ENCODE data around the gene DNAJC15. TPM values are rescaled to one million over a fixed set of nuclear protein-coding genes. Genes with fewer than 3 reads are reported as not detected.
A peak's percentile ranks its signal among the peaks of the same experiment; 100 is the strongest.
"Not testable (repeated sequence)": the region's sequence is repeated elsewhere in the genome, so short reads cannot be mapped to it uniquely, and the experiment has no call there.

The DNAJC15 gene
- total RNA-seq, 4 donors from 2014 or later = 11.0 to 18.3 (median 12.5) TPM

DNA sequence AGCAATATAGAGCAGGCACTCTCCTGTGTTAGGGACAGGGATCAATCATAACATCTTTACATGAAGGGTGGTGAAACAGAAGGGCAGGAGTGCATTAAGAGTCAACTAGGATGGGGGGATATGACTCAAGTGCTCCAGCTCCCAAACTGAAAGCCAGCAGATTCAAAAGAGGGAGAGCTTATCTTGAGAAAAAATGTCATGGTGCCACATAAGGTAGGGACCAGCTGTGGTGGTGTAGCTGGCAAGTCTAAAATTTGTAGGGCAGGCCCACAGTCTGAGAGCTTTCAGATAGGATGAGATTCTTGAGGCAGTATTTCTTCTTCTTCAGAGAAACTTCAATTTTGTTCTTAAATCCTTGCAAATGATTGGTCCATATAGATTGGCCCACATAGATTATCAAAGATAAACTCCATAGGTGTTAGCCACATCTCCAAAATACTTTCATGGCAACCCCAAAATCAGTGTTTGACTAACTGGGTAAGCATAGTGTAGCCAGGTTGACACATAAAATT, 19.1 kb downstream of the DNAJC15 start:
- Histone ChIP-seq H3K4me3 (replicated peaks in 1 of 3) (no peak overlapping the region), H3K4me1 (peaks cover 3 to 21% of the 10 kb centered on the region in 2 donors), H3K36me3 (no peaks in the 10 kb centered on the region), H3K27me3 (no peaks in the 10 kb centered on the region), H3K9me3 (no peaks in the 10 kb centered on the region), H3K27ac (no peak overlapping the region)
- no peak for DNase-seq
- TF ChIP-seq POLR2A (IDR thresholded peaks at IDR 0.05) (no peak), CTCF (IDR thresholded peaks at IDR 0.05) (no peak)
- intact Hi-C loops (cut with DNase I) = no loop called here

DNA sequence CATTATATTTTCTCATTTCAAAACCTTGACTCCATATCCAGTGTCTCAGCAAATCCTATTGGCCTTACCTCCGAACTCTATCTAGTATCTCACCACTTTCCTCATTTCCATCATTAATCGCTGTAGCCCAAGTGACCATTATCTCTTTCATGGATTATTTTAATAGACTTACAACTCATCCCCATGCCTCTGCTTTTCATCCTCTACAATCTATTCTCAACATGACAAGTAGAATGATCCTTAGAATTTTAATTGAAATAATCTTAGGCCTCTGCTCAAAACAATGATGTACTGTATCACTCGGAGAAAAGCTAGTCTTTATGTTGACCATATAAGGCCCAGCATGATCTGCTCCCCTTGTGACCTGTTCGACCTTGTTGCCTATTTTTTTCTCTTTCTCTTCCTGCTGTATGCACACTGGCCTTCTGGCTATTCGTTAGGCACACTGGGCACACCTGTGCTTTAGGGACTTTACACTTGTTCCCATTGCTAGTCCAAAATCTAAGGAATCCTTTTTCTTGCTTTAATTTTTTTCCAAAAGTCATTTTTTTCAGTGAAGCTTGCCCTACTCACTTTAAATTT, 21.4 kb downstream of the DNAJC15 start:
- TF ChIP-seq CTCF (IDR thresholded peaks at IDR 0.05) = no peak
- TF ChIP-seq POLR2A (IDR thresholded peaks at IDR 0.05) = no peak

DNA sequence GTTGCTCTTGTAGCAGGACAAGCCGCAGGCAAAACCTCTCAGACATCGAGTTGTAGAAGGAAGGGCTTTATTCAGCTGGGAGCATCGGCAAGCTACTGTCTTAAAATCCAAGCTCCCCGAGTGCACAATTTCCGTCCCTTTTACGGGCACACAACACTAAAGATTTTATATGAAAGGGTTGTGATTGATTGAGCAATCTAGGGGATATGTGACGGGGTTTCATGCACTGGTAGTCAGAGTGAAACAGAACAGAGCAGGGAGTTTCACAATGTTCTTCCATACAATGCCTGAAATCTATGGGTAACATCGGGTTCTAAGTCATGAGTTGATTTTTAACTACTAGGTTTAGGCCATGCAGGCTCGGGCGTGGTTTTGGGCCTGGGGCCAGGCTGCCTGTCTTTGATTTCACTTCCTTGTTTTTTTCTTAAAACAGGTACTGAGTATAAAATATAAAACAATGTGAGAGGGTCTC, 22.0 kb downstream of the DNAJC15 start:
- DNase-seq = peak; percentile 47 to 54
- intact Hi-C loops (cut with DNase I); H3K27me3 ChIP-seq; H3K4me3 ChIP-seq (replicated peaks in 1 of 3); H3K36me3 ChIP-seq; H3K9me3 ChIP-seq: not testable (repeated sequence)
- 78 to 85% methylated on average over 10 of the region's 10 CpGs for whole genome bisulfite sequencing, 2 donors
- Histone ChIP-seq H3K4me1 (peaks cover 10 to 14% of the 10 kb centered on the region in 2 donors), H3K27ac (peak overlapping the region in 2 of 3 donors; percentile 1 to 34)

More for the DNA sequence above, 21.4 kb downstream of the DNAJC15 start:
- peaks cover 5 to 14% of the 10 kb centered on the region in 2 donors for H3K4me1 ChIP-seq
- 95 to 96% methylated on average over 5 of the region's 5 CpGs for WGBS, 2 donors
- H3K27ac ChIP-seq = peak overlapping the region in 1 of 3 donors; percentile 34
- intact Hi-C loops (cut with DNase I) = no loop called here
- H3K9me3 ChIP-seq = no peaks in the 10 kb centered on the region
- no peaks in the 10 kb centered on the region for H3K36me3 ChIP-seq
- H3K4me3 ChIP-seq (replicated peaks in 1 of 3) = no peak overlapping the region
- no peak for DNase-seq
- no peaks in the 10 kb centered on the region for H3K27me3 ChIP-seq

DNA sequence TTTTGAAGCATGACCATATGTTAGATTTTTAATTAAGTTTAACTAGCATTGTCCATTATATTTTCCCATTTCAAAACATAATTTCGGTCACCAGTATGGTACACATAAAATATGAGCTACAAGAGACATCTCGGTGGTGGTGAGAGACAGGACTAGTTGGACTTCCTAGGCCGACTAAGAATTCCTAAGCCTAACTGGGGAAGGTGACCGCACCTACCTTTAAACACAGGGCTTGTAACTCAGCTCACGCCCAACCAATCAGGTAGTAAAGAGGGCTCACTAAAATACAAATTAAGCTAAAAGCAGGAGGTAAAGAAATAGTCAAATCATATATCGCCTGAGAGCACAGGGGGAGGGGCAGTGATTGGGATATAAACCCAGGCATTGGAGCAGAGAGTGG, 22.9 kb downstream of the DNAJC15 start:
- Histone ChIP-seq H3K36me3 (no peaks in the 10 kb centered on the region), H3K4me3 (replicated peaks in 1 of 3) (no peak overlapping the region), H3K9me3 (no peaks in the 10 kb centered on the region), H3K27ac (no peak overlapping the region), H3K4me1 (peaks cover 8 to 9% of the 10 kb centered on the region in 2 donors), H3K27me3 (no peaks in the 10 kb centered on the region)
- WGBS, 2 donors = 95 to 97% methylated on average over 6 of the region's 6 CpGs
- no peak for TF ChIP-seq POLR2A (IDR thresholded peaks at IDR 0.05)
- no peak for TF ChIP-seq CTCF (IDR thresholded peaks at IDR 0.05)
- intact Hi-C loops (cut with DNase I) = no loop called here
- DNase-seq = no peak

GRCh38 chr13:43054803-43055802, 31.7 kb downstream of the DNAJC15 start:
- peak overlapping the region; percentile 25 to 63 (median 37) for H3K4me3 ChIP-seq (replicated peaks in 1 of 3)
- TF ChIP-seq POLR2A (IDR thresholded peaks at IDR 0.05) (peak in 1 of 2 donors; percentile 3), CTCF (IDR thresholded peaks at IDR 0.05) (no peak)

More at GRCh38 chr13:43054803-43055802, 31.7 kb downstream of the DNAJC15 start:
- Histone ChIP-seq H3K9me3 (no peaks in the 10 kb centered on the region), H3K4me1 (peaks cover 29 to 38% of the 10 kb centered on the region in 2 donors), H3K36me3 (no peaks in the 10 kb centered on the region), H3K27me3 (no peaks in the 10 kb centered on the region), H3K27ac (peak overlapping the region; percentile 82 to 89 (median 85))
- peak; percentile 52 to 60 for DNase-seq
- intact Hi-C loops (cut with DNase I) = no loop called here
- 9 to 13% methylated on average over 13 of the region's 13 CpGs for WGBS, 2 donors

Data from thyroid gland (tissue), 4 donors.